GM21423 (cell line): Measurements from ENCODE around the gene ATRN.
"Not testable (repeated sequence)": the region's sequence is repeated elsewhere in the genome, so short reads cannot be mapped to it uniquely, and the experiment has no call there.

ENCODE experiments used
- ATAC-seq: cut with Tn5 transposase; IDR thresholded peaks from one replicate; pipeline ENCODE4 v1.9.1; 2021; ENCODE audit warnings: mild to moderate bottlenecking, moderate library complexity; ENCODE audit not compliant: unreplicated experiment

ATRN gene

DNA sequence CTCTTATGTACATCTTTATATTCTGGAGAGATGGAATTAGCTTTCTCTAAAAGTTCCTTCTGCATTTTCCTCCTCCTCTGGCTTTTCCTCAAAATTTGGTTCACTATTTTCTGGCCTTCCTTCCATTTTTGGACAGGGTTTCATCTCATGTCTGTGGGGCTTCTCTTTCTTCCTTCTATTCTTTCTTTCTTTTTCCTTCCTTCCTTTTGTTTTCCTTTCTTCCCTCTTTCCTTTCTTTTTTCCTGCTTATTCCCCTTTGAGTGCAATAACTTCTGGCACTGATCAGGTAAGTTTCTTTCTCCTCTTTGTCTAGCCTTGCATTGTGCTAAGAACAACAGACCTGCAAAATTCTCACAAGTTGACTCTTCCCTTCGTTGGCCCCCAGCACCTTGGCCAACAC lies 5.5 kb upstream of the ATRN start:
- ATAC-seq, result no peak

DNA sequence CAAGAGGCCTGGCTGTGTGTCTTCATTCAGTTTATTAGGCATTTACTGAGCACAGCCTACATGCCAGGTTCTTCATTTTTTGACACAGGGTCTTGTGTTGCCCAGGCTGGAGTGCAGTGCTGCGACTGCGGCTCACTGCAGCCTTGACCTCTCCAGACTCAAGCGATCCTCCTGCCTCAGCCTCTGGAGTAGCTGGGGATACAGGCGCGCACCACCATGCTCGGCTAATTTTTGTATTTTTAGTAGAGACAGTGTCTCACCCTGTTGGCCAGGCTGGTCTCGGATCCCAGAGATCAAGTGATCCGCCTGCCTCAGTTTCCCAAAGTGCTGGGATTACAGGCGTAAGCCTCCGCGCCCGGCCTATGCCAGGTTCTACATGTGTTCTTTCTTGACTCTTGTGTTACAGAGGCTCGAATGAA lies 601 bp upstream of the ATRN start:
- no peak for ATAC-seq

DNA sequence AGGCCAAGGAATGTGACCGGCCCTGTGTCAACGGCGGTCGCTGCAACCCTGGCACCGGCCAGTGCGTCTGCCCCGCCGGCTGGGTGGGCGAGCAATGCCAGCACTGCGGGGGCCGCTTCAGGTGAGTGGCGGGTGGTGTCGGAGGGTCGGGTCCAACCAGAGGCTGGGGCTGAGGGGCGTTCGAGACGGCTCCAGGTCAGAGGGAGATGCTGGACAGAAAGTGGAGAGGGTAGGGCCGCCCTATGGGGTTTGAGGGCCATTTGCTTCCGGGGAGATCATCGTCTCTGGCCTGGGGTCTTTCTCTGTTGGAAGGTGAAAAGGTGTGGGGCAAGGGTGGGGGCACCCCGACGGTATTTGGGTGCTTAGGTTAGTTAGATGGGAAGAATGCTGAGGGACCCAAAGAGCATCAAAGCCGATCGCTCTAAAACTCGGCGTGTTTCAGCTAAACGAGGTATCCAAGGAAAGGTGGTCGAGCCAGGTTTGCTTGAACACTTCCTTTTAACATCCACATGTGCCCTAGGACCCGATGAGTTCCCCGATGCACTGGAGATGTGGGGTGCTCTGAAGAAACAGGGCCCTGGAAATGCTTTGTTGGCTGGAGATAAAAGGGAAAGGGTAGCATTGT lies 691 bp downstream of the ATRN start:
- ATAC-seq, result no peak

DNA sequence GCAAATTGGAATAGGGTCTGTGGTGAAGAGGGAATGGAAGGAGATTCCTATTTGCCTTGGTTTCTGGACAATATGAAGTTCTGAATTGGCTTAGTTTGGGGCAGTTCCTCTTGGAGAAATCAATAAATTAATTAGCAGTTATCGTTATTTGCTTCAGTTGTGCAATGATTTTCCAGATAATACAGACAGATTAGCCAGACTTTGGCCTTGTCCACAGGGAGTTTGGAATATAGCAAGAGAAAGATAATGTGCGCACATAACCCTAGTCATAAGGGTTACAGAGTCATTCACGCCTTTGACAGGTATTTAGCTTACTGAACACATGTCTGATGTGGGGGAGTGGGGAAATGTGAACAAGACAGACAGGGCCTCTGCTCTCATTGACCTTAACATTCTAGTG lies 1.3 kb downstream of the ATRN start:
- ATAC-seq, result no peak

DNA sequence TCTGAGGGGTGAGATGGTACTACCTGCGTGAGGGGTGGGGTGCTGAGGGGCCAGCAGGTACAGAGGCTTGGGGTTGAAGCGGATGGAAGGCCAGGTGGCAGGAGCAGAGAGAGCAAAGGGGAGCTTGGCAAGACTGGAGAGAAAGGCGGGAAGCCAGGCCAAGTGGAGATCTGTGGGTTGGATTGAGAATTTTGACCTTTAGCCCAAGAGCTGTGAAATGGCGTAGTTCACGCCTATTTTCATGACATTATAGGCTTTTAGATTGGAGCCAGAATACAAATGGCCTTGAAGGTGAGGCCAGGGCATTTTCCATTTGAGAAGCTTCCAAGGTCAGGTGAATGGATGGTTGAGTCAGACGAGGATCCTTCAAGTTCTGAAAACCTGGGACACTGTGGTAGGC lies 2.5 kb downstream of the ATRN start:
- ATAC-seq, result no peak

DNA sequence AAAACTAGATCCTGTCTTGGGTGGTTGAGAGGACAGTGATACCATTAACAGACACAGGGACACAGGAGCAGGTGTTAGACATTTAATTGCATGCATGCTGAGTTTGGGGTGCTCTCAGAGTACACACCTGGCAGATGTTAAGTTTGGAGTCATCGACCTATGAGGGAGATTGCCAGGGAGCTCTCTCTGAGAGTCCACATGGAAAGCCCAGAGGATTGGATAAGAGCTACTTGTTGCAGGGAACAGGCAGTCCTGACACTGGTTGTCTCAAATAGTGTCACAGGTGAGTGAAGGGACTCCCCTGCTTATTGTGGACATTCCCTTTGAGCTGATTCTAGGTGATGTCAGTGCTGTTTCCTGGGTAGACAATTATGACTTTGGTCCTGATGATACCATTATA lies 3.1 kb downstream of the ATRN start:
- no peak for ATAC-seq

DNA sequence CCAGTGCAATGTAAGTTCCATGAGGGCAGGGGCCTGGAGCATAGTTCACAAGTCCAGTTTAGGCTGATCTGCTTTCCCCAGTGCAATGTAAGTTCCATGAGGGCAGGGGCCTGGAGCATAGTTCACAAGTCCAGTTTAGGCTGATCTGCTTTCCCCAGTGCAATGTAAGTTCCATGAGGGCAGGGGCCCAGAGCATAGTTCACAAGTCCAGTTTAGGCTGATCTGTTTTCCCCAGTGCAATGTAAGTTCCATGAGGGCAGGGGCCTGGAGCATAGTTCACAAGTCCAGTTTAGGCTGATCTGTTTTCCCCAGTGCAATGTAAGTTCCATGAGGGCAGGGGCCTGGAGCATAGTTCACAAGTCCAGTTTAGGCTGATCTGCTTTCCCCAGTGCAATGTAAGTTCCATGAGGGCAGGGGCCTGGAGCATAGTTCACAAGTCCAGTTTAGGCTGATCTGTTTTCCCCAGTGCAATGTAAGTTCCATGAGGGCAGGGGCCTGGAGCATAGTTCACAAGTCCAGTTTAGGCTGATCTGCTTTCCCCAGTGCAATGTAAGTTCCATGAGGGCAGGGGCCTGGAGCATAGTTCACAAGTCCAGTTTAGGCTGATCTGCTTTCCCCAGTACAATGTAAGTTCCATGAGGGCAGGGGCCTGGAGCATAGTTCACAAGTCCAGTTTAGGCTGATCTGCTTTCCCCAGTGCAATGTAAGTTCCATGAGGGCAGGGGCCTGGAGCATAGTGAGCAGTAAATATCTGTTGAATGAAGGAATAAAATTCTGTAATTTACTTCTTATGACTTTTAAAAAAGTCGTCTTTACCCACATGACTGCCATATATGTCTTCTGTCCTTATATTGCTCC lies 6.4 kb downstream of the ATRN start:
- not testable (repeated sequence) for ATAC-seq

DNA sequence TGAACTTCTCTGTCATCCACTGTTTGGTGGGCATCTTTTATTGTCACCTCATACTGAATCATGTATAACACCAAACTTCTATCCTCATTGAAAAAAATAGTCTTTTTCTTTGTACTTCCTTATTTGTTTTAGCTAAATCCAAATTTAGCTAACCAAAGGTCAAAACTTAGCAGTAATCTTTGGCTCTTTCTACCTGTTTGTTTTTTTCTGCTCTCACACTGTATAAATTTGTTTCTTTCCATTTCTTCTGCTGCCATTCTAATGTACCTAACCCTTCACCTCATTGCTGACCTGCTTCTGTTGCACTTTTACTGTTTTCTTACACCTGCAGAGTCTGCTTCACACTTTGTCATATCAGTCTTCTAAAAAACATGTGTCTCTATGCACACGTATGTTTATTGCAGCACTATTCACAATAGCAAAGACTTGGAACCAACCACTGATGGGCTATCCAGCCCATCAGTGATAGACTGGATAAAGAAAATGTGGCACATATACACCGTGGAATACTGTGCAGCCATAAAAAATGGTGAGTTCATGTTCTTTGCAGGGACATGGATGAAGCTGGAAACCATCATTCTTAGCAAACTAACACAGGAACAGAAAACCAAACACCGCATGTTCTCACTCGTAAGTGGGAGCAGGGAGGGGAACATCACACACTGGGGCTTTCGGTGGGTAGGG lies 7.2 kb downstream of the ATRN start:
- no peak for ATAC-seq

DNA sequence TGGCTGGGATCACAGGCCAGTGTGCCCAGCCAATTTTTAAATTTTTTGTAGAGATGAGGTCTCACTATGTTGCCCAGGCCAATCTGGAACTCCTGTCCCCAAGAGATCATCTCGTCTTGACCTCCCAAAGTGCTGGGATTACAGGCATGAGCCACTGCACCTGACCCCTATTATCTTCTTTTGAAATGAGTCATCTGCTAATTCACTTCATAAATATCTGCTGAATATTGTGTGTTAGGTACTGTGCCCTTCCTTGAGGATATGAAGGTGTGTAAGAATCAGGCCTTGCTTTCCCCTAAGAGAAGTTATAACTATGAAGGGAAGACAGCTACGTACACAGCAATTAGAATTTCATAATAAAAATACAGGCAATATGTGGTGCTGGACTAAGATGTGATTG lies 8.2 kb downstream of the ATRN start:
- ATAC-seq, result no peak

DNA sequence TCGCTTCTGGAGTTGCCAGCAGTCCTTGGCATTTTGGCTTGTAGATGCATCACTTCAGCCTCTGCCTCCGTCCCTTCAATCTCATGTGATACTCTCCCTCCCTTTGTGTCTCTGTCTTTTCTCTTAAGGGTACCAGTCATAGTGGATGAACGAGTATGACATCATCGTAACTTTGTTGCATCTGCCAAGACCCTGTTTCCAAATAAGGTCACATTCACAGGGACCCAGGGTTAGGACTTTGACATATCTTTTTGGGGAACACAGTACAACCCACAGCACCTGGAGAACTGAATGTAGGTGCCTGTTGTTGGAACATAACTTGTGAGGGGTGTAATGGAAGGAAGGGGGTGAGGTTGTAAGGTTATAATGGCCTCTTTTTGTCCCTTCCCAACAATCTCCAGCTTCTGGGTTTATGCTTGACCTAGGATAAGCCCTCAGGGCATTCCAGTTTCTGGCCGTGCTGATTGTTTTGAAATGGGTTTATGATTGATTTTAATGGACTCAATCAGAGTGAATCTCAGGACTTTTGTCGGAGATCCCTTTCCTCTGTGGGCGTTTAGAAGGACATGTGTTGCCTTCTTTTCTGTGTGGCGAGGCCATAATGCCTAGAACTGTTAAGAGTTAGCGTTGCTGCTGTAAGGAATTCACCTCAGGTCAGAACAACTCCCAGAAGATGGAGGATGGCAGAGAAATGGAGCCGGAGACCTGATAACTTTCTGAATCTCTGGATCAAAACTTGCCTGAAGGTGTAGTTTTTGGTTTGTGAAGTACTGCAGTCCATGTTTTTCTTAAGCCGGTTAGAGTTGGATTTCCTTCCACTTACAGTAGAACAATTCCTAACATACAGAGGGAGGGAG lies 9.2 kb downstream of the ATRN start:
- ATAC-seq, result no peak

DNA sequence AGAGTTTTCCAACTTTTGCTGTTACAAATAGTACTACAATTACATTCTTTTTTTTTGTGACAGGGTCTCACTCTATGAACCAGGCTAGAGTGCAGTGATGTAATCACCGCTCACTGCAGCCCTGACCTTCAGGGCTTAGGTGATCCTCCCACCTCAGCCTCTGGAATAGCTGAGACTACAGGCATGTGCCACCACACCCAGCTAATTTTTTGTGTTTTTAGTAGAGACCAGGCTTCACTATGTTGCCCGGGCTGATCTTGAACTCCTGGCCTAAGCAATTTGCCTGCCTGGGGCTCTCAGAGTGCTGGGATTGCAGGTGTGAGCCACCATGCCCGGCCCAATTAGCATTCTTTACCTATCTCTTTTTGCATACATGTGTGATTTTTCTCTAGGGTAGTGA lies 12.5 kb downstream of the ATRN start:
- no peak for ATAC-seq

DNA sequence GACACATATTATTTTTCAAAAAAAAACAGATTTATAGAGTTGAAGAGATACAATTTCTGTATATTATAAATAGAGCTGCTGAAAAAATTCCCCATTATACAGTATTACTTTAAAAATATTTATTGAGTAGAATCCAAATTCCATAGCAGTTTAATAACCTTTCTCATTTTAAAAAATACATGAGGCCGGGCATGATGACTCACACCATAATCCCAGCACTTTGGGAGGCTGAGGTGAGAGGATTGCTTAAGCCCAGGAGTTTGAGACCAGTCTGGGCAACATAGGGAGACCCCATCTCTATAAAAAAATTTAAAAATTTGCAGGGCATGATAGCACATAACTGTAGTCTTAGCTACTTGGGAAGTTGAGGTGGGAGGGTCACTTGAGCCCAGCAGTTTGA lies 13.0 kb downstream of the ATRN start:
- no peak for ATAC-seq

DNA sequence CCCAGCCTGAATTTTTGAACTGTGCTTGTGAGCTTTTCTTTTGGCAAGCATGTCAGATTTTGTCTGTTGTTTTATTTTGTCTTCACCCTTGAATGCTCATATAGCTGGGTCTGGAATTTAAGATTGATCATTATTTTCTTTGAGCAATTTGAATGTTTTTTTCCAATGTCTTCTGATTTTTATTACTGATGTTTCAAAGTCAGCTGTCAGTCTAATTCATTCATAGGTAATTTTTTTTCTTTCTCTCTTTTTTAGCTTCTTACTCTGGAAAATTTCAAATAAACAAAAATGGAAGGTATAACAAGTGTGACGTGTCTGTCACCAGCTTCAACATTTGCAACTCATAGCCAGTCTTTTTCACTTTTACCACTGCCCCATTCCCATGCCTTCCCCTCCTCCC lies 15.1 kb downstream of the ATRN start:
- no peak for ATAC-seq

DNA sequence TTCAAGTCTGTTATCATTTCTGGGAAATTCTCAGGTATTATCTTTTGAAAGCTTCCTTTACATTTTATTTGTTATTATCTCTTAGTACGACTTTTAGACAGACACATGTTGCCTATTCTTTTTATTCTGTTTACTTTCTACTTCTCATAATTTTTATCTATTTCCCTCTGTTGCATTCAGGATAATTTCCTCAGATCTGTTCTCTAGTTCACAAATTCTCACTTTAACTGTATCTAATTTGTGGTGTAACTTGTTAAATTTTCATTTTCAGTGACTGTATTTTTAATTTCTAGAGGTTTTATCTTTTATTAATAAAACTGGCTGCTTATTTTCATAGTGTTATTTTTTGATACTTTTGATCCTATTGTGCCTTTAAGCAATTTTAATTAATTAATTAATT lies 16.0 kb downstream of the ATRN start:
- ATAC-seq, result no peak

DNA sequence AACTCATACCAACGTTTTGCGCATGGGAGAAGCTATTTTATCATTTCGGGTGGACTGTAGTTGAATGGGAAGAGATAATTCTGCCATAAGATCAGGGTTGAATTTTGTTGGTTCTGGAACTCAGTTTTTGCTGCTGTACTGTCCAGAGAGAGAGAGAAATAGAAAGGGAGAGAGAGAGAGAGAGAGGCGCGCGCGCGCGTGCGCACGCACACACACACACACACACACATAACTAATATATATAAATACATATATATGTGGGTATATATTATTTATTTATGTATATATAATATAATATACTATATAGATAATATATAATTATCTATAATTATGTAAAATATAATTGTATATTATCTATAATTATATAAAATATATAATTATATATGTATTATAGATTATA lies 21.9 kb downstream of the ATRN start:
- ATAC-seq, result no peak

DNA sequence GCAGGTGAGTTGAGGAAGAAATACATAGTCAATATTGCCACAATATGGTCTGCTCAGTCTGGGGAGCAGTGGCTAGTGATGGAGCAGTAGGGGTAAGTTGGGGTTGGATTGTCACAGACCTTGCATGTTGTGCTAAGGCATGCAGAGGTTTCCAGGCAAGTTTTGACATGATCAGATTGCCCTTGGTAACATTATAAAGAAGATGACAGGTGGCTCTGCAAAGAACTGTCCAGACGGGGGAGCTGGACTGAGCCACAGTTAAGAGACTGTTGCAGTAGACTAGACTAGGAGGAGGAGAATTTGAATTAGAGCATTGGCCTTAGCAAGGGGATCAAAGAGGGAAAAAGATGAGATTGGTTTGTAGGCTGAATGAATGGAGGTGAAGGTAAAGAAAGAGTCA lies 23.4 kb downstream of the ATRN start:
- ATAC-seq, result no peak

DNA sequence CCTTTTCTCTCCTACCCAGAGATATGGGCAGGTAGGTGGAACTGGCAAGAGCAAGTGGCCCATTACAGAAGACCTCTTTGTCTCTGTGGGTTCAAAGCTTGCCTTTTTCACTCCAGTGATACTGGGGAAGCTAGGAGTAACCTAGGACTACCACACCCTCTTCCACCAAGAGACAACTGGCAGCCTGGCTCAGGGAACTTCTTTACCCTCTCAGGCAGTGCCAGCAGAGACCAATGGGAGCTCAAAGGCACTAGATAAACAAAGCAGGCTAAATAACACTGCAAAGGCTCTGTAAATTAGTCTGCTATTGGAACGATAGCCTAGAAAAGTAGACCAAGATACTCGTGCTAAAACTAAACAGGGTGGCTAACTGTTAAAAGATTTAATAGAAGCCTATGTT lies 32.1 kb downstream of the ATRN start:
- no peak for ATAC-seq

DNA sequence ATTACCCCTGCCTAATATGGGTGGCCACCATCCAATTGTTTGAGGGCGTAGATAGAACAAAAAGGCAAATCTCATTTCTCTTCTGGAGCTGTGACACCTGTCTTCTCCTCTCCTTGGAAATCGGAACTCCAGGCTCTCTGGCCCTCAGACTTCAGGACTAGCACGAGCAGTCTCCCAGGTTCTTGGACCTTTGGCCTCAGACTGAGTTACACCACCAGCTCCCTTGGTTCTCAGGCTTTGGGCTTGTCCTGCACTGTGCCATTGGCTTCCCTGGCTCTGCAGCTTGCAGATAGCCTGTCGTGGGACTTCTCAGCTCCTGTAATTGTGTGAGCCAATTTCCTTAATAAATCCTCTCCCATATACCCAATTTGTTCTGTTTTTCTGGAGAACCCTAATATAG lies 34.3 kb downstream of the ATRN start:
- ATAC-seq, result no peak

DNA sequence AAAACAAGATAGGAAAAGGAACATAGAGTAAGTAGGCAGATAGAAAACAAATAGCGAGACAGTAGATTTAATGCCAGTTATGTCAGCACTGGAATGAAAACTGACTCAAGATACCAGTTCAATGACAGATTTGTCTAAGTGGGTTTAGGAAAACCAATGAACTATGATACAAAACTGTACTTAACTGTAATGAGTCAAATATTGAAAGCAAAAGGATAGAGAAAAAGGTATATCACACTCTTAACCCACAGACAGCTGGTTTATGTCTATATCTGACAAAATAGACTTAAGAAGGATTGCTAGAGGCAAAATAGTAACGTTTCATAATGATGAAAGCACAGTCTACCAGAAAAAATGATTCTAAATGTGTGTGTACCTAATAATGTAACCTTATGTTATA lies 38.2 kb downstream of the ATRN start:
- ATAC-seq, result no peak

DNA sequence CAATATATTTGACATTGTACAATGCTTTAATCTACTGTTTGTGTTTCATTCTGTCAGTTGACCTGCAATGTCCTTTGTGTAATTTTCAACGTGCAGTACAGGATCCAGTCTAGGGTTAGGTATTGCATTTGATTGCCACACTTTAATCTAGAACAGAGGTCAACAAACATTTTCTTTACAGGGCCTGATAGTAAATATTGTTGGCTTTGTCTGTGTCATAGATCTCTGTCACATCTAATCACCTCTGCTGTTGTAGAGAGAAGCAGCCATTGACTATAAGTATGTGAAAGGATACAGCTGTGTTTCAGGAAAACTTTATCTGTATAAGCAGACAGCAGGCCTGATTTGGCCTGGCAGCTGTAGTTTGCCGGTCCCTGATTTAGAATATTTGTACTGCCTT lies 39.3 kb downstream of the ATRN start:
- ATAC-seq, result no peak

DNA sequence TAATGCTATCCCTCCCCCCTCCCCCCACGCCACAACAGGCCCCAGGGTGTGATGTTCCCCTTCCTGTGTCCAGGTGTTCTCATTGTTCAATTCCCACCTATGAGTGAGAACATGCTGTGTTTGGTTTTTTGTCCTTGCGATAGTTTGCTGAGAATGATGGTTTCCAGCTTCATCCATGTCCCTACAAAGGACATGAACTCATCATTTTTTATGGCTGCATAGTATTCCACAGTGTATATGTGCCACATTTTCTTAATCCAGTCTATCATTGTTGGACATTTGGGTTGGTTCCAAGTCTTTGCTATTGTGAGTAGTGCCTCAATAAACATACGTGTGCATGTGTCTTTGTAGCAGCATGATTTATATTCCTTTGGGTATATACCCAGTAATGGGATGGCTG lies 41.4 kb downstream of the ATRN start:
- not testable (repeated sequence) for ATAC-seq
